ENCODE data around the gene ZNF337. TPM values are rescaled to one million over a fixed set of nuclear protein-coding genes. Genes with fewer than 3 reads are reported as not detected.
"Not testable (repeated sequence)": the region's sequence is repeated elsewhere in the genome, so short reads cannot be mapped to it uniquely, and the experiment has no call there.

Gene ZNF337
- polyA plus RNA-seq, 1 donor from 2014 or later, result 61.2 TPM

GRCh38 chr20:25654487-25654886 is 42.2 kb downstream of the ZNF337 start:
- Histone ChIP-seq H3K79me2 (replicated peaks; ENCODE audit: insufficient read depth, low read length) (no peaks in the 10 kb centered on the region), H2AFZ (ENCODE audit: low read depth, low read length) (no peak overlapping the region), H3K4me2 (ENCODE audit: low read length) (no peak overlapping the region), H3K4me3 (ENCODE audit: low read length) (no peak overlapping the region), H3K9ac (ENCODE audit: low read length) (no peak overlapping the region), H3K9me3 (ENCODE audit: low read length) (no peaks in the 10 kb centered on the region), H3K27ac (ENCODE audit: low read length) (no peak overlapping the region), H4K20me1 (ENCODE audit: insufficient read depth) (no peaks in the 10 kb centered on the region), H3K9me2 (ENCODE audit: insufficient read depth, low read length) (no peaks in the 10 kb centered on the region), H3F3A (ENCODE audit: insufficient read depth, low read length, poor library complexity, severe bottlenecking) (no peaks in the 10 kb centered on the region), H3K36me3 (ENCODE audit: insufficient read depth, low read length) (no peaks in the 10 kb centered on the region), H3K27me3 (ENCODE audit: insufficient read depth, low read depth, low read length) (no peaks in the 10 kb centered on the region)
- TF ChIP-seq CTCF (IDR thresholded peaks at IDR 0.05; ENCODE audit: poor library complexity, severe bottlenecking) (no peak), REST (IDR thresholded peaks at IDR 0.05; ENCODE audit: borderline replicate concordance) (no peak), EP300 (conservative IDR thresholded peaks at IDR 0.05; ENCODE audit: poor library complexity, severe bottlenecking) (no peak), POLR2AphosphoS5 (IDR thresholded peaks at IDR 0.05) (no peak), EZH2 (IDR thresholded peaks at IDR 0.05; ENCODE audit: borderline replicate concordance, insufficient read depth, low read length, poor library complexity, severe bottlenecking) (no peak)

DNA sequence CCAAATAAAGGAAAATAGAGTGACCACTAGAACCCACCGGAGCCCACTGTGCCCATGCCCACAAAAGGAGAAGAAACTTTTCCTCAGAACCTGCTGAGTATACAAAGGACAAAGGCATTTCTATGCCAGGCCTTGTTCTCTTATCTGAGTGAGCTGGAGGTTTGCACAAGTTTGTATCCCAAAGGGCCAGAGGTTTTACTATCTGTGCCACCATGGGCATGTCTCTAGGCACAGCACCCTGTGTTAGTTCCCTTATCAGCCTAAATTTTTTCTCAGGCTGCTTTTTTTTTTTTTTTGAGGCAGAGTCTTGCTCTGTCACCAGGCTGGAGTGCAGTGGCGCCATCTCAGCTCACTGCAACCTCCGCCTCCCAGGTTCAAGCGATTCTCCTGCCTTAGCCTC is 43.8 kb downstream of the ZNF337 start:
- not testable (repeated sequence) for H3K27me3 ChIP-seq (ENCODE audit: insufficient read depth, low read depth, low read length)

DNA sequence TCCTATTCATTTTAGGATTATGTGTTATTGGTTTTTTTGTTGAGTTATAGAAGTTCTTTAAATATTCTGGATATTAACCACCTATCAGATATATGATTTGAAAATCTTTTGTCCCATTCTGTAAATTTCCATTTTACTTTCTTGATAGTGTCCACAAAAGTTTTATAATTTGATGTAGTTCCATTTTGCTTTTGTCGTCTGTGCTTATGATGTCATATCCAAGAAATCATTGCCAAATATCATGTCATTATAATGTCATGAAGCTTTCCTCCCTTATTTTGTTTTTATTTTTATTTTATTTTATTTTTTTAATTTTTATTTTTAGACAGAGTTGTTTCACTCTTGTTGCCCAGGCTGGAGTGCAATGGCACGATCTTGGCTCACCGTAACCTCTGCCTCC is 51.8 kb downstream of the ZNF337 start:
- Histone ChIP-seq H3K4me2 (ENCODE audit: low read length) (no peak overlapping the region), H3K36me3 (ENCODE audit: insufficient read depth, low read length) (no peaks in the 10 kb centered on the region), H3F3A (ENCODE audit: insufficient read depth, low read length, poor library complexity, severe bottlenecking) (no peaks in the 10 kb centered on the region), H3K9me2 (ENCODE audit: insufficient read depth, low read length) (no peaks in the 10 kb centered on the region), H3K27ac (ENCODE audit: low read length) (no peak overlapping the region), H2AFZ (ENCODE audit: low read depth, low read length) (no peak overlapping the region), H3K79me2 (replicated peaks; ENCODE audit: insufficient read depth, low read length) (no peaks in the 10 kb centered on the region), H3K27me3 (ENCODE audit: insufficient read depth, low read depth, low read length) (no peaks in the 10 kb centered on the region), H3K4me3 (ENCODE audit: low read length) (no peak overlapping the region), H3K9me3 (ENCODE audit: low read length) (no peaks in the 10 kb centered on the region), H3K9ac (ENCODE audit: low read length) (no peak overlapping the region), H4K20me1 (ENCODE audit: insufficient read depth) (no peaks in the 10 kb centered on the region)
- TF ChIP-seq MXI1 (conservative IDR thresholded peaks at IDR 0.05; ENCODE audit: poor library complexity, severe bottlenecking) (no peak), TAF1 (IDR thresholded peaks at IDR 0.05; ENCODE audit: low read depth) (no peak), EP300 (conservative IDR thresholded peaks at IDR 0.05; ENCODE audit: poor library complexity, severe bottlenecking) (no peak), POLR2AphosphoS5 (IDR thresholded peaks at IDR 0.05) (no peak), RAD21 (conservative IDR thresholded peaks at IDR 0.05) (no peak), CTCF (IDR thresholded peaks at IDR 0.05; ENCODE audit: poor library complexity, severe bottlenecking) (no peak), SMC3 (conservative IDR thresholded peaks at IDR 0.05; ENCODE audit: poor library complexity) (no peak), EZH2 (IDR thresholded peaks at IDR 0.05; ENCODE audit: borderline replicate concordance, insufficient read depth, low read length, poor library complexity, severe bottlenecking) (no peak), REST (IDR thresholded peaks at IDR 0.05; ENCODE audit: borderline replicate concordance) (no peak)

More for the DNA sequence above, 43.8 kb downstream of the ZNF337 start:
- H4K20me1 ChIP-seq (ENCODE audit: insufficient read depth); H3K9me2 ChIP-seq (ENCODE audit: insufficient read depth, low read length); H3F3A ChIP-seq (ENCODE audit: insufficient read depth, low read length, poor library complexity, severe bottlenecking); H3K79me2 ChIP-seq (replicated peaks; ENCODE audit: insufficient read depth, low read length); H2AFZ ChIP-seq (ENCODE audit: low read depth, low read length); H3K9ac ChIP-seq (ENCODE audit: low read length); H3K27ac ChIP-seq (ENCODE audit: low read length); H3K36me3 ChIP-seq (ENCODE audit: insufficient read depth, low read length); H3K4me3 ChIP-seq (ENCODE audit: low read length); H3K9me3 ChIP-seq (ENCODE audit: low read length); H3K4me2 ChIP-seq (ENCODE audit: low read length): not testable (repeated sequence)
